ENCODE results near the gene MATN3. TPM values are rescaled to one million over a fixed set of nuclear protein-coding genes. Genes with fewer than 3 reads are reported as not detected.
A peak's percentile ranks its signal among the peaks of the same experiment; 100 is the strongest.
"Not testable (repeated sequence)": the region's sequence is repeated elsewhere in the genome, so short reads cannot be mapped to it uniquely, and the experiment has no call there.

MATN3 gene
- total and polyA plus RNA-seq, 5 donors from 2014 or later: not detected

DNA sequence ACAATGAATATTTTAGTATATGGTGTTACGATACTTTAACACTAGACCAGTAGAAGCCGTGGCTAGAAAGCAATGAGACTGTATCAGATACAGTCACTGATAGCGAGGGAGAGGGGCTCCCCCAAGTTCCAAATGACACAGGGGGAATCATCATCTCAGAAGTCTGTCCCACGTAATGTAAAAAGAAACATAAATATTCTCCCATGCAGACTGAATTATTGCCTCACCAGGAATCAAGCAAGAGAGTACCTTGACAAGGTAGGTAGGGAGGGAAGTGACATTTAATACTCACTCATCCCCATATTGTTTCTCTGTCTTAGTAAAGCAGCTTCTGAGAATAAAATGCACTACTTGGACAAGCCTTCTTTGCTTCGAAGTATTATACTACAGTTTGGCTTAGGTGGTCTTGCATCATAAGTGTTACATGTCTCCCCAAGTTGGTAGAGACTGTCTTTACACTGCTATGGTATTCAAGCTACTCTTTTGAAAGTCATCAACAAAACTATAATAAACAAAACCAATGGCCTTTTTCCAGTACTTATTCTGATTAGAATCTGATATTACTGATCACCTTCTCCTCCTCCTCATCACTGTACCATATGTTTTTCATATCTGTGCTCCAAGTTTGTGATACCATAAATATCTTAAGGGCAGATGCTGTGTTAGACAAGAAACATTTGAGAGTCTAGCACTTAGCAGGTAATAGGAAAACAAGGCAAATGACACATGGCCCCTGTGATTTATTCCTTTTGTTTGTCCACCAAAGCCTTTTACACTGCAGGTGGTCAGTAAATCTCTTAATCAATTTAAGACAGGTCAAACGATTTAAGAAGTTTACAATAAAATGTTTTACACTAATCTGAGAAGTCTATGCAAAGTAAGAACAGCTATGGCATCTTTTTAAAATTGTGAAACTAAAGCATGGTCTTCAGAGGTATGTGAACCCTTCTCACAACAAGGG, 36.3 kb upstream of the MATN3 start:
- H3K27me3 Mint-ChIP-seq: no peaks in the 10 kb centered on the region
- H3K4me3 Mint-ChIP-seq: peak overlapping the region in 3 of 4 donors; percentile 25 to 35 (median 26)
- peaks cover 34% of the 10 kb centered on the region for H3K4me1 ChIP-seq (ENCODE audit: control insufficient read depth, insufficient read depth, low read length, poor library complexity, severe bottlenecking)
- no peaks in the 10 kb centered on the region for H3K9me3 Mint-ChIP-seq
- H3K4me1 Mint-ChIP-seq: peaks cover 35 to 49% (median 38%) of the 10 kb centered on the region in 4 donors
- peaks cover under 1% of the 10 kb centered on the region for H3K27me3 ChIP-seq (ENCODE audit: control insufficient read depth, insufficient read depth, low read length)
- DNase-seq (no peak), ATAC-seq (ENCODE audit: low read depth in 2 of 2) (no peak)
- peaks cover 3% of the 10 kb centered on the region for H3K36me3 Mint-ChIP-seq
- H3K9me3 ChIP-seq (ENCODE audit: control insufficient read depth in 2 of 2, low read length in 2 of 2): no peaks in the 10 kb centered on the region
- peak overlapping the region in 1 of 3 donors; percentile 1 for H3K27ac Mint-ChIP-seq
- no peak overlapping the region for H3K27ac ChIP-seq (ENCODE audit: insufficient read depth, low read length, poor library complexity, severe bottlenecking)
- no peaks in the 10 kb centered on the region for H3K36me3 ChIP-seq (ENCODE audit: control insufficient read depth, insufficient read depth, low read length)
- peak overlapping the region; percentile 94 for H3K4me3 ChIP-seq (ENCODE audit: low read depth, low read length)

- H3K9me3 Mint-ChIP-seq; H3K9me3 ChIP-seq (ENCODE audit: control insufficient read depth in 2 of 2, low read length in 2 of 2); H3K36me3 ChIP-seq (ENCODE audit: control insufficient read depth, insufficient read depth, low read length); DNase-seq; H3K27ac ChIP-seq (ENCODE audit: insufficient read depth, low read length, poor library complexity, severe bottlenecking); H3K27ac Mint-ChIP-seq; H3K27me3 Mint-ChIP-seq; H3K4me3 ChIP-seq (ENCODE audit: low read depth, low read length); H3K36me3 Mint-ChIP-seq; ATAC-seq (ENCODE audit: low read depth in 2 of 2); H3K27me3 ChIP-seq (ENCODE audit: control insufficient read depth, insufficient read depth, low read length): not testable (repeated sequence)
- peaks cover 30% of the 10 kb centered on the region for H3K4me1 ChIP-seq (ENCODE audit: control insufficient read depth, insufficient read depth, low read length, poor library complexity, severe bottlenecking)
- H3K4me1 Mint-ChIP-seq: peaks cover 40 to 60% (median 43%) of the 10 kb centered on the region in 4 donors
- peak overlapping the region in 2 of 4 donors; percentile 22 to 27 for H3K4me3 Mint-ChIP-seq
Measured at GRCh38 chr2:20045712-20046292, 33.3 kb upstream of the MATN3 start.

GRCh38 chr2:20044778-20045177, 32.3 kb upstream of the MATN3 start:
- Histone ChIP-seq H3K9me3 (ENCODE audit: control insufficient read depth in 2 of 2, low read length in 2 of 2) (no peaks in the 10 kb centered on the region), H3K27ac (ENCODE audit: insufficient read depth, low read length, poor library complexity, severe bottlenecking) (no peak overlapping the region), H3K27me3 (ENCODE audit: control insufficient read depth, insufficient read depth, low read length) (no peaks in the 10 kb centered on the region), H3K4me1 (ENCODE audit: control insufficient read depth, insufficient read depth, low read length, poor library complexity, severe bottlenecking) (peaks cover 20% of the 10 kb centered on the region), H3K36me3 (ENCODE audit: control insufficient read depth, insufficient read depth, low read length) (peaks cover 16% of the 10 kb centered on the region), H3K4me3 (ENCODE audit: low read depth, low read length) (no peak overlapping the region)
- peak overlapping the region in 1 of 3 donors; percentile 42 for H3K27ac Mint-ChIP-seq
- no peak for ATAC-seq (ENCODE audit: low read depth in 2 of 2)
- H3K9me3 Mint-ChIP-seq: no peaks in the 10 kb centered on the region
- H3K4me1 Mint-ChIP-seq: peaks cover 36 to 53% (median 39%) of the 10 kb centered on the region in 4 donors
- H3K27me3 Mint-ChIP-seq: no peaks in the 10 kb centered on the region
- no peak overlapping the region for H3K4me3 Mint-ChIP-seq
- H3K36me3 Mint-ChIP-seq: peaks cover 10% of the 10 kb centered on the region
- no peak for DNase-seq

DNA sequence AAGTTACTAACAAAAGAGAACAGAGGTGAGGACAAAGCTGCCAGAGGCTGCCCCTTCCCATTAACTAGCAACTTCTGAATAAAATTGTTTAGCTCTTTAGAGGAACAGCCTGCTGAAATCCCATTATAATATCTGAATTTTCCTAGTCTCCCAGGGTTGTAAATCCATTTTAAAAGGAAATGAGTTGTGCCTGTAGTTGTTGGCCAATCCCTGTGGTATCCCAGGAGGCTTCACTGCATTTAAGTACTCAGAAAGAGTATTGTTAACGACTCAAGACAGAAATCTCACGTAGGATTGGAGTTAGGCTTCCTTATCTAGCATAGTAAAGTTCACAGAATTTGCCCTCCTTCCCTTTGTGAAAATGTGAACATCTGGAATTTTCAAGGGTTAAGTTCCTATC, 30.1 kb upstream of the MATN3 start:
- Mint-ChIP-seq H3K27me3 (no peaks in the 10 kb centered on the region), H3K4me1 (peaks cover 18 to 35% (median 21%) of the 10 kb centered on the region in 4 donors), H3K4me3 (no peak overlapping the region), H3K36me3 (peaks cover 22% of the 10 kb centered on the region), H3K27ac (peak overlapping the region in 1 of 3 donors; percentile 41), H3K9me3 (peaks cover 0 to 1% (median 0%) of the 10 kb centered on the region in 7 donors)
- H3K4me3 ChIP-seq (ENCODE audit: low read depth, low read length): no peak overlapping the region
- no peaks in the 10 kb centered on the region for H3K4me1 ChIP-seq (ENCODE audit: control insufficient read depth, insufficient read depth, low read length, poor library complexity, severe bottlenecking)
- no peaks in the 10 kb centered on the region for H3K9me3 ChIP-seq (ENCODE audit: control insufficient read depth in 2 of 2, low read length in 2 of 2)
- DNase-seq (no peak), ATAC-seq (ENCODE audit: low read depth in 2 of 2) (no peak)
- H3K36me3 ChIP-seq (ENCODE audit: control insufficient read depth, insufficient read depth, low read length): peaks cover 35% of the 10 kb centered on the region
- H3K27me3 ChIP-seq (ENCODE audit: control insufficient read depth, insufficient read depth, low read length): no peaks in the 10 kb centered on the region
- H3K27ac ChIP-seq (ENCODE audit: insufficient read depth, low read length, poor library complexity, severe bottlenecking): no peak overlapping the region

DNA sequence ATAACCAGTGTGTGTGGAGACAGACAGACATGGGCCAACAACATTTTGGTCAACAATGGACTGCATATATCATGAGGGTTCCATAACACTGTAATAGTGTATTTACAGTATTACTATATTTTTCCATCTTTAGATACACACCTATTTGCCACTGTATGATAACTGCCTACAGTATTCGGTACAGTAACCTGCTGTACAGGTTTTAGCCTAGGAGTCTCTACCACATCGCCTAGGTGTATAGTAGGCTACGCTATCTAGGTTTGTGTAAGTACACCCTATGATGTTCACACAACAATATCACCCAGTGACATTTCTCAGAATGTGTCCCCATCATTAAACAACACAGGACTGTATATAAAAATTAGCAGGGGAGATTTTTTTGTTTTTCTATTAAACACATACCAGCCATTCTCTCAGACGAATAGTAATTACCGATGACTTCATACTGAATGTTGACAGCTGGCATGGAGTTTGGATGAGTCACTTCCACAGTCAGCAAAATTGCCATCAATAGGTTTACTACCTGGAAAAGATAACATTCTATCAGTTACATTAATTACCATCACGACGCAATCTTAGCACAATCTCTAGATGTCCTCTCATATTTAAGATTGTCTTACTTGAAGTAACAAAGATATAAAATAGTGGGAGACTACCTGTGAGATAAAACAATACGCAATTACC, 28.2 kb upstream of the MATN3 start:
- Histone ChIP-seq H3K27ac (ENCODE audit: insufficient read depth, low read length, poor library complexity, severe bottlenecking) (no peak overlapping the region), H3K9me3 (ENCODE audit: control insufficient read depth in 2 of 2, low read length in 2 of 2) (no peaks in the 10 kb centered on the region), H3K27me3 (ENCODE audit: control insufficient read depth, insufficient read depth, low read length) (no peaks in the 10 kb centered on the region), H3K36me3 (ENCODE audit: control insufficient read depth, insufficient read depth, low read length) (peaks cover 51% of the 10 kb centered on the region), H3K4me1 (ENCODE audit: control insufficient read depth, insufficient read depth, low read length, poor library complexity, severe bottlenecking) (no peaks in the 10 kb centered on the region), H3K4me3 (ENCODE audit: low read depth, low read length) (no peak overlapping the region)
- Mint-ChIP-seq H3K4me1 (peaks cover 16 to 34% (median 20%) of the 10 kb centered on the region in 4 donors), H3K27me3 (no peaks in the 10 kb centered on the region), H3K9me3 (peaks cover 0 to 1% (median 0%) of the 10 kb centered on the region in 7 donors), H3K27ac (no peak overlapping the region), H3K4me3 (no peak overlapping the region), H3K36me3 (peaks cover 36% of the 10 kb centered on the region)
- no peak for ATAC-seq (ENCODE audit: low read depth in 2 of 2)
- no peak for DNase-seq

DNA sequence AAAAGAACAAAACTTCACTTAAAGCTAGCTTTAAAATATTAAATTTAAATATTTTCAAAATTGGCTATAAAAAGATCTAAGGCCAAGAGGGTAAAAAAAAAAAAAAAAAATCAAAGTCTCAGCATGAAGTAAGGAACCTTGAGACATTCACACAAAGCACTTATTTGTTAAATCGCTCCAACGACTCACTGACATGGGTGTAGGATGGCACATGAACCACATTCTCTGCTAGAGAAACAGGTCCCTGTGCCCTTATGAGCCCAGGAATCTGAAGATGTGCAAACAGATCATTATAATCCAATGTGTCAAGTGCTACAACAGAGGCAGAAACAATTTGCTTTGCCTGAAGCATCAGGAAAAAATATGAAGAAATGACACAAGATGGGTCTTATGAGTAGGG, 25.2 kb upstream of the MATN3 start:
- Mint-ChIP-seq H3K9me3 (peaks cover 0 to 1% (median 0%) of the 10 kb centered on the region in 7 donors), H3K4me1 (peaks cover 5 to 20% (median 14%) of the 10 kb centered on the region in 4 donors), H3K27me3 (no peaks in the 10 kb centered on the region), H3K4me3 (no peak overlapping the region), H3K36me3 (peaks cover 55% of the 10 kb centered on the region), H3K27ac (peak overlapping the region in 1 of 3 donors; percentile 78)
- Histone ChIP-seq H3K27ac (ENCODE audit: insufficient read depth, low read length, poor library complexity, severe bottlenecking) (no peak overlapping the region), H3K4me3 (ENCODE audit: low read depth, low read length) (no peak overlapping the region), H3K9me3 (ENCODE audit: control insufficient read depth in 2 of 2, low read length in 2 of 2) (no peaks in the 10 kb centered on the region), H3K27me3 (ENCODE audit: control insufficient read depth, insufficient read depth, low read length) (no peaks in the 10 kb centered on the region), H3K4me1 (ENCODE audit: control insufficient read depth, insufficient read depth, low read length, poor library complexity, severe bottlenecking) (no peaks in the 10 kb centered on the region), H3K36me3 (ENCODE audit: control insufficient read depth, insufficient read depth, low read length) (peaks cover 76% of the 10 kb centered on the region)
- ATAC-seq (ENCODE audit: low read depth in 2 of 2) (no peak), DNase-seq (no peak)

DNA sequence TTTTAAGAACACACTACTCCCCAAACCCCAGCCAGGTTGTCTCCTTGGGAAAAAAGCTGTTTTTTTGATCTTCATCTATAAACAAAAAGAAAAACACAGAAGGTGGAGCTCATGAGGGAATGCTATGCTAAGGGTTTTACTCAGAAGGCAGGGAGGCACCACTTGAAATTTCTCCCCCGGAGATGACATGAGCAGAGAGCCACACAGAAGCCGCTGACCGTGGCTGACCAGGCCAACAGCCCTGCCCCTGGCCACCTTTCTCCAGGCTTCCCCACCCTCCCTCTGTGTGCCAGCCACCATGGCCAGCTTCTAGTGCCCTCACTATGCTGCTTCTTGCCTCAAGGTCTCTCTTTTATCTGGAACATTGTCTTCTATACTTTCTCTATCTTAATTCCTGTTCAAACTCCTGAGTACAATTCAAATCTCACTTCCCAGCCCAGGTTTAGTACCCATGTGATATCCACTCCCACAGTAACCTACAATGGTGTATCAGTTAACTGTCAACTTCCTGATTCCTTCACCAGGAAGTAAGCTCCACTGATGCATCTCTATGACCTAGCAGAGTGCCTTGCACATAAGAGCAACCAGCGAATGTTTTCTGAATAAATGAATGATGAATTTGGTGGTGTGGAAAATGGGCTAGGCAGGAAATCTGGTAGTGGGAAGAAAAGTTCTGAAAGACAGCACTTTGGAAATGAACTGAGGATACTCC, 23.6 kb upstream of the MATN3 start:
- peaks cover 5 to 17% (median 11%) of the 10 kb centered on the region in 4 donors for H3K4me1 Mint-ChIP-seq
- no peaks in the 10 kb centered on the region for H3K27me3 ChIP-seq (ENCODE audit: control insufficient read depth, insufficient read depth, low read length)
- H3K9me3 ChIP-seq (ENCODE audit: control insufficient read depth in 2 of 2, low read length in 2 of 2): no peaks in the 10 kb centered on the region
- H3K27me3 Mint-ChIP-seq: no peaks in the 10 kb centered on the region
- H3K36me3 Mint-ChIP-seq: peaks cover 70% of the 10 kb centered on the region
- H3K27ac Mint-ChIP-seq: peak overlapping the region in 2 of 3 donors; percentile 70 to 85
- H3K4me3 Mint-ChIP-seq: no peak overlapping the region
- no peak for DNase-seq
- no peaks in the 10 kb centered on the region for H3K4me1 ChIP-seq (ENCODE audit: control insufficient read depth, insufficient read depth, low read length, poor library complexity, severe bottlenecking)
- H3K9me3 Mint-ChIP-seq: peaks cover 0 to 1% (median 0%) of the 10 kb centered on the region in 7 donors
- no peak for ATAC-seq (ENCODE audit: low read depth in 2 of 2)
- H3K36me3 ChIP-seq (ENCODE audit: control insufficient read depth, insufficient read depth, low read length): peaks cover 87% of the 10 kb centered on the region
- H3K4me3 ChIP-seq (ENCODE audit: low read depth, low read length): no peak overlapping the region
- H3K27ac ChIP-seq (ENCODE audit: insufficient read depth, low read length, poor library complexity, severe bottlenecking): no peak overlapping the region

Measured in CD4-positive, CD25-positive, alpha-beta regulatory T cell (primary cell).